K562 (cell line): ENCODE measurements around the gene NDUFAF8. TPM values are rescaled to one million over a fixed set of nuclear protein-coding genes. Genes with fewer than 3 reads are reported as not detected.
A peak's percentile ranks its signal among the peaks of the same experiment; 100 is the strongest.

ENCODE experiments used
- ADNP ChIP-seq: fragments of 200-800 bp; sonication (Bioruptor generic); IDR thresholded peaks from 2 replicates; pipeline ENCODE4 v1.6.1; 2016; ENCODE audit warnings: missing genetic modification characterization, missing compliant biosample characterization
- ATF1 ChIP-seq, 2 experiments: fragments of 450-650 bp in 1 of 2; IDR thresholded peaks; 2 replicates each; pipeline ENCODE4 v1.6.1; 2016; ENCODE audit warnings: missing compliant biosample characterization in 1 of 2, missing genetic modification characterization in 1 of 2
- DPF2 ChIP-seq: fragments of 450-650 bp; IDR thresholded peaks from 2 replicates; pipeline ENCODE4 v1.6.1; 2016
- ELF2 ChIP-seq: fragments of 250-450 bp; sonication (Bioruptor Pico); IDR thresholded peaks from 2 replicates; pipeline ENCODE4 v1.5.0; 2021; ENCODE audit warnings: mild to moderate bottlenecking
- GTF2A2 ChIP-seq: IDR thresholded peaks from 2 replicates; pipeline ENCODE4 v1.6.1; 2016; ENCODE audit warnings: mild to moderate bottlenecking, missing genetic modification characterization, missing compliant biosample characterization
- HMG20B ChIP-seq: fragments of 250-450 bp; sonication (Bioruptor Pico); IDR thresholded peaks from 2 replicates; pipeline ENCODE4 v1.5.0; 2021; ENCODE audit warnings: mild to moderate bottlenecking
- MAFF ChIP-seq: IDR thresholded peaks from 2 replicates; pipeline ENCODE4 v1.6.1; 2012; ENCODE audit warnings: low read length, improper control_type of control experiment
- NCOR1 ChIP-seq: fragments of 450-650 bp; IDR thresholded peaks from 2 replicates; pipeline ENCODE4 v1.6.1; 2016; ENCODE audit warnings: mild to moderate bottlenecking, moderate library complexity
- NFYB ChIP-seq: IDR thresholded peaks from 2 replicates; pipeline ENCODE4 v1.6.1; 2011; ENCODE audit warnings: mild to moderate bottlenecking, moderate library complexity; ENCODE audit not compliant: insufficient read length; ENCODE audit errors: extremely low read depth
- POLR2A ChIP-seq: fragments of 450-650 bp; conservative IDR thresholded peaks from 2 replicates; pipeline ENCODE4 v1.6.1; 2016
- SIN3A ChIP-seq, 2 experiments: fragments of 150-350 bp in 1 of 2; IDR thresholded peaks; 2 replicates each; pipeline ENCODE4 v1.6.1; 2011 to 2016; ENCODE audit warnings: borderline replicate concordance in 2 of 2, low read depth in 2 of 2, low read length in 2 of 2, mild to moderate bottlenecking in 2 of 2, moderate library complexity in 2 of 2; ENCODE audit not compliant: control insufficient read depth in 1 of 2
- SMARCA4 ChIP-seq: fragments of 450-650 bp; IDR thresholded peaks from 2 replicates; pipeline ENCODE4 v1.6.1; 2016
- ZBTB12 ChIP-seq: fragments of 250-450 bp; sonication (Bioruptor Pico); IDR thresholded peaks from 2 replicates; pipeline ENCODE4 v1.4.0; 2020
- ZNF395 ChIP-seq: fragments of 200-800 bp; sonication (Bioruptor generic); IDR thresholded peaks from 2 replicates; pipeline ENCODE4 v1.6.1; 2017; ENCODE audit warnings: missing genetic modification characterization, missing compliant biosample characterization
- ZNF740 ChIP-seq, 3 experiments: fragments of 200-800 bp in 1 of 3; sonication (Bioruptor generic) in 1 of 3; sonication (generic) in 1 of 3; formaldehyde crosslinking in 1 of 3; IDR thresholded peaks; 2 replicates each; pipeline versions ENCODE4 v1.6.1 to v1.8.0; 2016 to 2022; ENCODE audit warnings: mild to moderate bottlenecking in 2 of 3, missing compliant biosample characterization in 2 of 3, missing genetic modification characterization in 2 of 3, missing genetic modification reagents in 1 of 3
- polyA plus RNA-seq, 8 experiments: library from polyadenylated mRNA; depleted of rRNA in 4 of 8; stranded (reverse) in 5 of 8; unstranded in 3 of 8; fragments of >200 nt; fragmentation: Nextera tagmentation in 2 of 8; fragmentation: Illumina TruSeq in 1 of 8; extraction: Ambion mirVana in 2 of 8; extraction: Trizol in 1 of 8; gene quantifications; 2 replicates each; pipeline versions ENCODE4 v1.2.1 to v1.2.3, GENCODE V29; 2011 to 2014; ENCODE audit warnings: inconsistent platforms in 1 of 8, missing spikeins in 1 of 8
- total RNA-seq, 7 experiments: library from RNA; depleted of rRNA in 6 of 7; stranded (reverse); fragments of >200 nt in 6 of 7; fragmentation: Illumina TruSeq in 2 of 7; extraction: Trizol in 2 of 7; gene quantifications; 2 replicates each; pipeline versions ENCODE4 v1.2.1 to v1.2.3, GENCODE V29; 2011 to 2021; ENCODE audit warnings: low replicate concordance in 1 of 7
- TF ChIP-seq, protein P1 (sequence below): sonication (generic); formaldehyde crosslinking; IDR thresholded peaks from 2 replicates; pipeline ENCODE4 v1.9.0; 2022; ENCODE audit warnings: mild to moderate bottlenecking, missing genetic modification reagents
- TF ChIP-seq, protein P2 (sequence below): sonication (generic); formaldehyde crosslinking; IDR thresholded peaks from 2 replicates; pipeline ENCODE4 v1.8.1; 2022; ENCODE audit warnings: missing genetic modification reagents

NDUFAF8 gene
- total and polyA plus RNA-seq, 9 of the 15 experiments (the other 6 are each of a cell fraction or from before 2014, with no cell fraction given): 13.5 to 144 (median 90.0) TPM

- TF ChIP-seq NCOR1 (no peak), ADNP (tag) (no peak), ELF2 (CRISPR knock-in tag) (no peak), ZNF395 (CRISPR knock-in tag) (no peak), ZBTB12 (CRISPR knock-in tag) (no peak), POLR2A (0 out of 2 replicates have a peak, but pooled peaks have one; percentile 20), NFYB (no peak), ATF1 (CRISPR knock-in tag; IDR thresholded peaks at IDR 0.05) (no peak), ATF1 (tag; IDR thresholded peaks at IDR 0.05) (no peak), DPF2 (no peak), MAFF (no peak), HMG20B (CRISPR knock-in tag) (no peak), SIN3A (IDR thresholded peaks at IDR 0.05; ENCODE audit: borderline replicate concordance in 2 of 2, control insufficient read depth in 1 of 2, low read depth in 2 of 2, low read length in 2 of 2) (no peak), GTF2A2 (no peak), ZNF740 (CRISPR knock-in tag; IDR thresholded peaks at IDR 0.05) (0 out of 2 replicates have a peak, but pooled peaks have one; percentile 13), ZNF740 (tag; IDR thresholded peaks at IDR 0.05) (no peak), SMARCA4 (no peak)
- TF ChIP-seq, protein P1, sequence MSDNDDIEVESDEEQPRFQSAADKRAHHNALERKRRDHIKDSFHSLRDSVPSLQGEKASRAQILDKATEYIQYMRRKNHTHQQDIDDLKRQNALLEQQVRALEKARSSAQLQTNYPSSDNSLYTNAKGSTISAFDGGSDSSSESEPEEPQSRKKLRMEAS: peak; percentile 65
- TF ChIP-seq, protein P2, sequence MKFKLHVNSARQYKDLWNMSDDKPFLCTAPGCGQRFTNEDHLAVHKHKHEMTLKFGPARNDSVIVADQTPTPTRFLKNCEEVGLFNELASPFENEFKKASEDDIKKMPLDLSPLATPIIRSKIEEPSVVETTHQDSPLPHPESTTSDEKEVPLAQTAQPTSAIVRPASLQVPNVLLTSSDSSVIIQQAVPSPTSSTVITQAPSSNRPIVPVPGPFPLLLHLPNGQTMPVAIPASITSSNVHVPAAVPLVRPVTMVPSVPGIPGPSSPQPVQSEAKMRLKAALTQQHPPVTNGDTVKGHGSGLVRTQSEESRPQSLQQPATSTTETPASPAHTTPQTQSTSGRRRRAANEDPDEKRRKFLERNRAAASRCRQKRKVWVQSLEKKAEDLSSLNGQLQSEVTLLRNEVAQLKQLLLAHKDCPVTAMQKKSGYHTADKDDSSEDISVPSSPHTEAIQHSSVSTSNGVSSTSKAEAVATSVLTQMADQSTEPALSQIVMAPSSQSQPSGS (CRISPR knock-in tag): no peak
Measured at GRCh38 chr17:81245024-81245664, 6.0 kb downstream of the NDUFAF8 start (continued).
